Activated CD8-positive, alpha-beta T cell treated with anti-CD3 and anti-CD28 coated beads for 36 hours (primary cell): ENCODE results near the gene ACADVL. TPM values are rescaled to one million over a fixed set of nuclear protein-coding genes. Genes with fewer than 3 reads are reported as not detected.

Source experiments
- ATAC-seq: fragments of 200-7000 bp; cut with Tn5 transposase; one replicate; pipeline ENCODE4 v1.10.0; 2021; ENCODE audit warnings: mild to moderate bottlenecking, moderate library complexity
- CTCF ChIA-PET: fragments of 350-600 bp; sonication (Branson Sonifier 250); formaldehyde crosslinking; loops from one replicate; lab custom pipeline; 2021; ENCODE audit warnings: antibody characterized with exemption; lab: Charles Lee
- POLR2A ChIA-PET: fragments of 350-600 bp; sonication (Branson Sonifier 250); formaldehyde crosslinking; loops from one replicate; lab custom pipeline; 2021; ENCODE audit warnings: antibody characterized with exemption; lab: Charles Lee
- DNase-seq: peaks from one replicate; pipeline ENCODE4 v3.0.0-alpha.2; 2020
- H3K27ac Mint-ChIP-seq: one replicate; pipeline ENCODE4 v1.8.0; 2021; ENCODE audit warnings: mild to moderate bottlenecking, mixed read lengths
- H3K27me3 Mint-ChIP-seq: one replicate; pipeline ENCODE4 v1.8.0; 2021; ENCODE audit warnings: mixed read lengths
- H3K36me3 Mint-ChIP-seq: one replicate; pipeline ENCODE4 v1.8.0; 2021; ENCODE audit warnings: low read depth, mixed read lengths
- H3K4me1 Mint-ChIP-seq: one replicate; pipeline ENCODE4 v1.8.0; 2021; ENCODE audit warnings: low read depth, mixed read lengths
- H3K4me3 Mint-ChIP-seq: one replicate; pipeline ENCODE4 v1.8.0; 2021; ENCODE audit warnings: mild to moderate bottlenecking, moderate library complexity, mixed read lengths
- H3K9me3 Mint-ChIP-seq: one replicate; pipeline ENCODE4 v1.8.0; 2021; ENCODE audit warnings: mixed read lengths
- intact Hi-C: fragments of 100-400 bp; cut with micrococcal nuclease; formaldehyde crosslinking; loops from one replicate; pipeline ENCODE4 v1.10.0; 2022
- total RNA-seq, 2 experiments: library from RNA; stranded (reverse); gene quantifications; one replicate each; pipeline ENCODE4 v1.2.3, GENCODE V29; 2021
- TF ChIP-seq, protein P1 (sequence below): fragments of 200-600 bp; IDR thresholded peaks from one replicate; pipeline ENCODE4 v1.8.0; 2022; ENCODE audit warnings: antibody characterized with exemption, mild to moderate bottlenecking

ACADVL gene
- total RNA-seq, 2 experiments from 2014 or later, result 288 to 291 TPM

DNA sequence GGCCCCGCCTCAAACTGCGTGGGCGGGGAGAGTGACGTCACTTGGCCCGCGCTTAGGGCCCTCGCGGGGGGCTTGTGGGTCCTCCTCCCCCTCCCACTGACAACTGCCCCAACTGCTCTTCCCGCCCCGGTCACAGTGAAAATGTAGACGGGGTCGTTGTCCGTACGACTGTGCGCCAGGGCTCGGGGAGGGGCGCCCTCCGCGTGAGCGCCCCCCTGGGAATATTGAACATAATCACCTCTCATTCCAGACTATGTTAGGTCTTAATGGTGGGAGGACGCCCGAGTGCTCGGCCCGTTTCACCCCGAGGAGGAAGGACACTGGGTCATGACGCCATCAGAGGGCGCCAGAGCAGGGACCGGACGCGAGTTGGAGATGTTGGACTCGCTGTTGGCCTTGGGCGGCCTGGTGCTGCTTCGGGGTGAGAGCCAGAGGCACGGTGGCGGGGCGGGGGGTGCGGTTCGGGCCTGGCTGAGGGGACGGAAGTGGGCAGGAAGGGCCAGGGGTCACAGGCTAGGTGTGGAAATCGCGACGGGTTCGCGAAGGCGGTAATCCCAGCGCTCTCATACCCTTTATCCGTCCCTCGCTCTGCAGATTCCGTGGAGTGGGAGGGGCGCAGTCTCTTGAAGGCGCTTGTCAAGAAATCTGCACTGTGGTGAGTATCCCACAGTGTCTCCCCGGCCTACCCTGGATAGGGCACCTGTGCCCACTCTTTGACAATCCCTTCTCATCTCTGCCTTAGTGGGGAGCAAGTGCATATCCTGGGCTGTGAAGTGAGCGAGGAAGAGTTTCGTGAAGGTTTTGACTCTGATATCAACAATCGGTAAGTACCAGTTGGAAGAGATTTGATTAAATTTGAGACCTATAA, 32.7 kb downstream of the ACADVL start, which contains the start of gene ELP5:
Gene ELP5 (plus strand): TSS at position 40 of the 868 bp plus-strand sequence. CDS start 336 bp downstream, at position 376.
- Mint-ChIP-seq H3K36me3 (peaks cover 41% of the 10 kb centered on the region), H3K27ac (peak within 1 kb of the TSS; percentile 100), H3K27me3 (no peaks in the 10 kb centered on the region), H3K9me3 (no peaks in the 10 kb centered on the region), H3K4me1 (peaks cover 35% of the 10 kb centered on the region), H3K4me3 (peak within 1 kb of the TSS; percentile 91)
- CTCF ChIA-PET, result no interaction called here
- TF ChIP-seq, protein P1, sequence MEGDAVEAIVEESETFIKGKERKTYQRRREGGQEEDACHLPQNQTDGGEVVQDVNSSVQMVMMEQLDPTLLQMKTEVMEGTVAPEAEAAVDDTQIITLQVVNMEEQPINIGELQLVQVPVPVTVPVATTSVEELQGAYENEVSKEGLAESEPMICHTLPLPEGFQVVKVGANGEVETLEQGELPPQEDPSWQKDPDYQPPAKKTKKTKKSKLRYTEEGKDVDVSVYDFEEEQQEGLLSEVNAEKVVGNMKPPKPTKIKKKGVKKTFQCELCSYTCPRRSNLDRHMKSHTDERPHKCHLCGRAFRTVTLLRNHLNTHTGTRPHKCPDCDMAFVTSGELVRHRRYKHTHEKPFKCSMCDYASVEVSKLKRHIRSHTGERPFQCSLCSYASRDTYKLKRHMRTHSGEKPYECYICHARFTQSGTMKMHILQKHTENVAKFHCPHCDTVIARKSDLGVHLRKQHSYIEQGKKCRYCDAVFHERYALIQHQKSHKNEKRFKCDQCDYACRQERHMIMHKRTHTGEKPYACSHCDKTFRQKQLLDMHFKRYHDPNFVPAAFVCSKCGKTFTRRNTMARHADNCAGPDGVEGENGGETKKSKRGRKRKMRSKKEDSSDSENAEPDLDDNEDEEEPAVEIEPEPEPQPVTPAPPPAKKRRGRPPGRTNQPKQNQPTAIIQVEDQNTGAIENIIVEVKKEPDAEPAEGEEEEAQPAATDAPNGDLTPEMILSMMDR, result no peak
- intact Hi-C loops, result no loop called here
- ATAC-seq, result peak; percentile 69
- DNase-seq, result peak; percentile 96
- POLR2A ChIA-PET, result interaction anchor here (1.1 to 5.0 kb wide), 2 partner anchors 12 to 32 kb away, joined by 7 to 67 read pairs; partner anchors contain the start of genes GABARAP and PHF23

DNA sequence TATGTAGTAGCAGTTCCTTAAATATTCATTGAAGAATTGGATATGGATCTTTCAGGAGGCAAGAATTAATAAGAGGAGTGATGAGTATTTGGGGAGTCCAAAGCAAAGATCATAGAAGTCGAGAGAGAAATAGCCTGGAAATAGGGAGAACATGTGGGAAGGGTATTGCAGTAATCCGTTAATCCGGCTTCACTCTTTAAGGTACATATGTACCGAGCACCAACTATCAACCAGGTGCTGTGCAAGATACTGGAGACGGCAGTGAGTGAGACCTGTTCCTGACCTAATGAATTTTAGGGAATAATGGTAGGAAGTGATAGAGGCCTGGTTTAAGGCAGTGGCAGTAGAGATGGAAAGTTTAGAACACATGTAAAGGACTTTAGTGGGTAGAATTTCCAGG, 33.3 kb downstream of the ACADVL start:
- Mint-ChIP-seq H3K36me3 (peaks cover 41% of the 10 kb centered on the region), H3K9me3 (no peaks in the 10 kb centered on the region), H3K4me1 (peaks cover 32% of the 10 kb centered on the region), H3K27me3 (no peaks in the 10 kb centered on the region), H3K27ac (peak overlapping the region; percentile 100), H3K4me3 (peak overlapping the region; percentile 91)
- intact Hi-C loops, result no loop called here
- TF ChIP-seq, protein P1, result no peak
- ATAC-seq (no peak), DNase-seq (no peak)
- CTCF ChIA-PET, result no interaction called here
- POLR2A ChIA-PET, result no interaction called here

DNA sequence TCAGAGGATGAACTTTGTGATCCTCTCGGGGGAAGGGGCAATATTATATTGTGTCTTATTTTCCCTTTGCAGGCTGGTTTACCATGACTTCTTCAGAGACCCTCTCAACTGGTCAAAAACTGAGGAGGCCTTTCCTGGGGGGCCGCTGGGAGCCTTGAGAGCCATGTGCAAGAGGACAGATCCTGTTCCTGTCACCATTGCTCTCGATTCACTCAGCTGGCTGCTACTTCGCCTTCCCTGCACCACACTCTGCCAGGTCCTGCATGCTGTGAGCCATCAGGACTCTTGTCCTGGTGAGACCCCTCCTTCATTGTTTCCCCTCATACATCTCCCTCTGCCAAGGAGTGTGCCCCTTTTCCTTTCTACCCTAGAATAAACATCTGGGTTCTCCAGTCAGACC, 34.8 kb downstream of the ACADVL start:
- H3K4me3 Mint-ChIP-seq, result no peak overlapping the region
- no peaks in the 10 kb centered on the region for H3K9me3 Mint-ChIP-seq
- intact Hi-C loops, result no loop called here
- ChIA-PET CTCF (interaction anchor here (1.7 kb wide), 1 partner anchor 42 kb away, joined by 6 read pairs; no protein-coding TSS in a partner anchor), POLR2A (interaction anchor here (0.6 to 1.2 kb wide), 4 partner anchors 12 to 123 kb away, joined by 3 to 4 read pairs (median 3); no protein-coding TSS in a partner anchor)
- ATAC-seq, result no peak
- DNase-seq, result no peak
- peaks cover 34% of the 10 kb centered on the region for H3K4me1 Mint-ChIP-seq
- peak overlapping the region; percentile 24 for H3K27ac Mint-ChIP-seq
- H3K27me3 Mint-ChIP-seq, result no peaks in the 10 kb centered on the region
- TF ChIP-seq, protein P1, result no peak
- peaks cover 49% of the 10 kb centered on the region for H3K36me3 Mint-ChIP-seq

DNA sequence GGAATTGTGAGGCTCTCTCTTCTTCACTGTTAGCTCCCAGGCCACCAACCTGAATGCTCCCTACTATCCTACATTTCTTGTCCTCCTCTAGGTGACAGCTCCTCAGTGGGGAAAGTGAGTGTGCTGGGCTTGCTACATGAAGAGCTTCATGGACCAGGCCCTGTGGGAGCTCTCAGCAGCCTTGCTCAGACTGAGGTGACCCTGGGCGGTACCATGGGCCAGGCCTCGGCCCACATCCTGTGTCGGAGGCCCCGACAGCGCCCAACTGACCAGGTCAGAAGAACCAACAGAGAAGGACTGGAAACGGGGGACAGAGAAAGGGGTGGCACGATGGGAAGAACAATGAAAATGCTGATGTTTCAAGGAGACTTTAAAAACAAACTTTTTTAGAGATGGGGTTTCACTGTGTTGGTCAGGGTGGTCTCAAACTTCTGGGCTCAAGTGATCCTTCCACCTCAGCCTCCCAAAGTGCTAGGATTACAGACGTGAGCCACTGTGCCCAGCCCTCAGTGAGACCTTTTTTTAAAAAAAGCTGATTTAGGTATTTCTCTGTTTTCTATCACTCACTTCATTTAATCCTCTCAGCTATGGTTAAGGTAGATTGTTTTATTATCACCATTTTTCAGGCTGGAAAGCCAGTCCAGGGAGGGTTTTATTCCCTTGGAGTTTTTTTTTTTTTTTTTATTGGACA, 37.2 kb downstream of the ACADVL start:
- POLR2A ChIA-PET, result interaction anchor here (0.6 to 1.2 kb wide), 5 partner anchors 9 to 57 kb away, joined by 3 read pairs; partner anchors contain the start of gene GABARAP
- ATAC-seq, result no peak
- Mint-ChIP-seq H3K4me3 (no peak overlapping the region), H3K9me3 (no peaks in the 10 kb centered on the region), H3K27me3 (peaks cover 2% of the 10 kb centered on the region), H3K36me3 (peaks cover 46% of the 10 kb centered on the region), H3K27ac (peak overlapping the region; percentile 48), H3K4me1 (peaks cover 37% of the 10 kb centered on the region)
- DNase-seq, result no peak
- CTCF ChIA-PET, result interaction anchor here (1.0 to 2.0 kb wide), 5 partner anchors 9 to 211 kb away, joined by 3 to 7 read pairs (median 4); partner anchors contain the start of gene SLC2A4
- TF ChIP-seq, protein P1, result no peak
- intact Hi-C loops, result no loop called here
